ENCODE results near the gene ANOS1.
A peak's percentile ranks its signal among the peaks of the same experiment; 100 is the strongest.
"Not testable (repeated sequence)": the region's sequence is repeated elsewhere in the genome, so short reads cannot be mapped to it uniquely, and the experiment has no call there.

ANOS1 gene, protein sequence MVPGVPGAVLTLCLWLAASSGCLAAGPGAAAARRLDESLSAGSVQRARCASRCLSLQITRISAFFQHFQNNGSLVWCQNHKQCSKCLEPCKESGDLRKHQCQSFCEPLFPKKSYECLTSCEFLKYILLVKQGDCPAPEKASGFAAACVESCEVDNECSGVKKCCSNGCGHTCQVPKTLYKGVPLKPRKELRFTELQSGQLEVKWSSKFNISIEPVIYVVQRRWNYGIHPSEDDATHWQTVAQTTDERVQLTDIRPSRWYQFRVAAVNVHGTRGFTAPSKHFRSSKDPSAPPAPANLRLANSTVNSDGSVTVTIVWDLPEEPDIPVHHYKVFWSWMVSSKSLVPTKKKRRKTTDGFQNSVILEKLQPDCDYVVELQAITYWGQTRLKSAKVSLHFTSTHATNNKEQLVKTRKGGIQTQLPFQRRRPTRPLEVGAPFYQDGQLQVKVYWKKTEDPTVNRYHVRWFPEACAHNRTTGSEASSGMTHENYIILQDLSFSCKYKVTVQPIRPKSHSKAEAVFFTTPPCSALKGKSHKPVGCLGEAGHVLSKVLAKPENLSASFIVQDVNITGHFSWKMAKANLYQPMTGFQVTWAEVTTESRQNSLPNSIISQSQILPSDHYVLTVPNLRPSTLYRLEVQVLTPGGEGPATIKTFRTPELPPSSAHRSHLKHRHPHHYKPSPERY

DNA sequence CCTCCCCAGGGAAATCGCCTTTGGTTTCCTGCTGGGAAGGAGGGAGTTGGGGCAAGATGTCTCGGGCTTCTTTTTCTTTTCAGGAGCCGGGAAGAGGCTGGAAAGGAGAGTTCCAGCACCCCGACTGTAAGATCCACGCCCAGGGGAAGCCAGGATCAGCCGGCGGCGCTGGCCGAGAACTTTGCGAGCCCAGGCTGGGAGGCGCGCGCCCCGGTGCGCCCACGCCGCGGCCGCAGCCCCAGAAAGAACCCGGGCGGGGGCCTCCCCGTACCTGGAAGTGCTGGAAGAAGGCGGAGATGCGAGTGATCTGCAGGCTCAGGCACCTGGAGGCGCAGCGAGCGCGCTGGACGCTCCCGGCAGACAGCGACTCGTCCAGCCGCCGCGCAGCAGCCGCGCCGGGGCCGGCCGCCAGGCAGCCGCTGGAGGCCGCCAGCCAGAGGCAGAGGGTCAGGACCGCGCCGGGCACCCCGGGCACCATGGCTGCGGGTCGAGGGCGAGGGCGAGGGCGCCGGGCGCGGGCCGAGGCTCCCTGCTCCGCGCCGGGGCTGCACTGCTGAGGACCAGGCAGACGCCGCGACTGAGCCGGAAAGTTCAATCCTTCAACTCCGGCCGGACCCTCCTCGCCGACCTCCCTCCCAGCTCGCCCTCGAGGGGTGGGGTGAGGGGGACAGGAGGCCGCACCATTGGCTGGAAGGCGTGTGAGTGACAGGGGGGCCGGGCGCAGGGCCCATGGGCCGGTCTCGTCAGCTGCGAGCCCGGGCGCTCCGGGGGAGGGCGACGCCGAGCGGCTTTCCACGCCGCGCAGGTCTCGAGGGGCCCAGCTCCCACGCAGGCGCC lies at the start of gene ANOS1:
Gene ANOS1 (minus strand): TSS at position 579 of the 837 bp plus-strand sequence. CDS start 101 bp downstream, at position 478.
- DNase-seq: peak; percentile 24 to 31

DNA sequence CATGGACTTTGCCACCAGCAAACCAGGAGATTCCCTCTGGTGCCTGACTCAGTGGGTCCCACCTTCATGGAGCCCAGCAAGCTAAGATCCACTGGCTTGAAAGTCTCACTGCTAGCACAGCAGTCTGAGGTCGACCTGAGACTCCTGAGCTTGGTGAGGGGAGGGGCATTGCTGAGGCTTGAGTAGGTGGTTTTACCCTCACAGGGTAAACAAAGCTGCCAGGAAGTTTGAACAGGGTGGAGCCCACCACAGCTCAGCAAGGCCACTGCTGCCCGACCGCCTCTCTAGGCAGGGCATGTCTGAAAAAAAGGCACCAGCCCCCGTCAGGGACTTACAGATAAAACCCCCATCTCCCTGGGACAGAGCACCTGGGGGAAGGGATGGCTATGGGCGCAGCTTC lies 41.2 kb upstream of the ANOS1 start:
- no peak for DNase-seq

DNA sequence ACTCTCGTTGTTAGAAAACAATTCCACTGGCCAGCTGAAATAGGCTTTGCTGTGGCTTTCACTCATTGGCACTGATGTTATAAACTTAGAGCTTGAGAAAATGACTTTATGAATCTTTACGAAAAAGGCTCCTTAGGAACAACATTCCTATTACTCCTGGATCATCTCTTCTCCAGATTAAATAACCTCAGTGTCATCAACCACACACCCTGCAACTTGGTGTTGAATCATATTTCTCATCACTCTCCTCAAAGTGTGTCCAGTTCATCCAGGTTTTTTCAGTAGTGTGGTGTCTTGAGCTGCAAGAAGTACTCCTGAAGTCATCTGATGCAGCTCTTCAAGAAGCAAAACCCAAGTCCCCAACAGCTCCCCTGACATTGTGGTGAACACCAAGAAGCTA lies 28.1 kb upstream of the ANOS1 start:
- no peak for DNase-seq

DNA sequence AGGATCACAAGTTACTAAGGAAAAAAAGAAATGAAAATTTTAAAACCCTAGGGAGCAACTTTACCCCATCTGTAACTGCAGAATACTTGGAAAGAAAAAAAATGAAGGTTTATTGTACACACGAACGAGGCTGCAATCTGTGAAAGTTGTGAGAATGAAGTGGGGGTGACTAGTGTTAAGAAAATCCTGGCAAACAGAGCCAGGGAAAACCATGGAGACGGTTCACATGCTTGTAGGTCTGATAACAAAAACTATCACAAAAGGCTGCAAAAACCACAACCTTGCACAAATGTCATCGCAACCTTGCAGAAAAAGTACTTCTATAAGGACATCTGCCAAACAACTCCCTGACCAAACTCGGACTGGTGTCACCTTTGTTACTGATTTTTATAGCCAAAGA lies 26.8 kb upstream of the ANOS1 start:
- not testable (repeated sequence) for DNase-seq

- DNase-seq: not testable (repeated sequence)
These were observed 25.9 kb upstream of the ANOS1 start for GRCh38 chrX:8757609-8758389.

DNA sequence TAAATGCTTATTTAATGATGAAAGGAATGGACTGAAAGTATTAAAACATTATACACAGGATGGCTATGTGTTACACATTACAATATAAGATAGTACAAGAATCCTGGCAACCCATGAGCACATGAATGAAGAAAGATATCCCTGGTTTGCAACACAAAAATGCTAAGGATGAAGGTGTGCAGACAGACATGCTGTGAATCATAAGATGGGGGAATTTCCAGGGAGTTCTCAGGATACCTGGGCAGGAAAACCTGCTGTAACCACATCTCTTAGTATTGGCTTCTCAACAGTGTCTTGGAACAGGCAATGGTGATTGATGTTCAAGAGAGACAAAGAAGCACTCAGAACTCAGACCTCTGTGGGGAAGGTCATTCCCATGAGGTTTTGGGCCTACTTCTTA lies 23.9 kb upstream of the ANOS1 start:
- no peak for DNase-seq

DNA sequence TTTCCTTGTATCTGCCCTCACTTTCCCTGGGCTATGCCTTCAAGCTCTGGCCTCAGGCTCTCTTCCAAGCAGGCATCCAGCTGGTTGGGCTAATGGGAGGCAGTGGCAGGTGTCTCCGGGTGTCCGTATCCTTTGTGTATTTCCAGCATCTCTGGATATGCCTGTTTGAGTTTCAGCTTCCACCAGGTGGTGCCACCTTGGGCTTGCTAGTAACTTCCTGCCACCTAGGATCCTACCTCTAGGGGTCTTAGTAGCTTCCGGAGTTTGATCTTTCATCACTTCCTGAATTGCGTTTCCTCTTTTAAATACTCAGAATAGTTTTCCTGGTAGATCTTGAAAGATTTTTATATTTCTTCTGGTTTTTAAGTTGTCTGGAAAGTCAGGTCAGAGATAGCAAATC lies 23.2 kb upstream of the ANOS1 start:
- peak in 1 of 2 experiments; percentile 1 for DNase-seq

- DNase-seq: no peak
These were observed 17.8 kb upstream of the ANOS1 start for GRCh38 chrX:8749697-8750096.

DNA sequence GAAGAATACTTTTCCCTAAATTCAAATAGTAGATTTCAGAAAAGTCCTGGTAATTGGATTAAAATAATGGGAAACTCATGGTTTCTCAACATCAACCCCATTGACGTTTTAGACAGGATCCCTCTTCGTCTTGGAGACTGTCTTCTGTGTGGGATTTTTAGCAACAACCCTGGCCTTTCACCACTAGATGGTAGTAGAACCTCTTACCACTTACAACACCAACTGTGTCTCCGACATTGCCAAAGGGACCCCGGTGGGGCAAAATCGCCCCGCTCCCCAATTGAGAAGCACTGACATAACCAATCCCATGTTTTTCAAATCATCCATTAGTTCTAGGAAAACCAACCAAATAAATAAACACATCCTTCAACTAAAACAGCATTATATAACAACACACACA lies 16.9 kb upstream of the ANOS1 start:
- DNase-seq: peak; percentile 13 to 37

DNA sequence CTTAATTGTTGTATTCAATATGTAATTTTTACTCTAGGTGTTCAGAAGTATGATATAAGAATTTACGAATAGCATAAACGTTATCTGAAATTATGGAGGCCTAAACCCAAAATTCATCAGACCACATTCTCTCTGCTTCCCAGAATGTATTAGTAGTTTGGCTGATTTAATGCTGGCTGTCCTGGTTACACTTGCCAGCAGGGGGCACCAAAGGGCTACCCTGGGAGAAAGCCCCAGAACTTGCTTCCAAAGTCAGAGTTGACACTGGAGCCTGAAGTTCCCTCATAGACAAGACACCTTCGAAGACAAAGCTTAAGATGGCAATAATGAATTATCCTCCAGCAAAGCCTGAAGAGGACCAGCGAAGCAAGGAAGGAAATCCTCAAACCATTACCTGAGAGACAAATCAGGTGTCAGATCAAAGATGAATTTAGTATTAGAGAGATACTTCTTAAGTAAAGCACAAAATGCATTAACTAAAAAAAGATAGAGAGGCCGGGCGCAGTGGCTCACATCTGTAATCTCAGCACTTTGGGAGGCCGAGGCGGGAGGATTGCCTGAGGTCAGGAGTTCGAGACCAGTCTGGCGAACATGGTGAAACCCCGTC lies 11.3 kb upstream of the ANOS1 start:
- peak; percentile 22 to 39 for DNase-seq

DNA sequence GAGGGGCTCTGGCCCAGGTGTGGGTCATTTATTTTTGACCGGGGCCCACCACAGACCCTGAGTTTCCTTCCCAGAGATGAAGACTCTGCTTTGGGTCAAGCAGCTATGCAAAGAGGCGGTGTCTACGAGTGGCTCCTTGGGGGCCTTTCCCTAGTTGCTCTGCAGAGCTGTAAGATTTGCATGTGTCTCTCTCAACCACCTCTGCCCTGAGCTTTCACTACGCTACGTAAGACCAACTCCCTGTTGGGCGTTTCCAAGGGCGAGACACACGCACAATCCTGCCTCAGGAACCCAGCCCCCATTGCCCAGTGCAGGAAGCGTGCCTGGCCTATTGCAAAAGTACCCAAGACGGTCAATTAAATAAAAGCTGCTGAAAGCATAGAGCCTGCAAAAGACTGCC lies 10.0 kb upstream of the ANOS1 start:
- DNase-seq: no peak

DNA sequence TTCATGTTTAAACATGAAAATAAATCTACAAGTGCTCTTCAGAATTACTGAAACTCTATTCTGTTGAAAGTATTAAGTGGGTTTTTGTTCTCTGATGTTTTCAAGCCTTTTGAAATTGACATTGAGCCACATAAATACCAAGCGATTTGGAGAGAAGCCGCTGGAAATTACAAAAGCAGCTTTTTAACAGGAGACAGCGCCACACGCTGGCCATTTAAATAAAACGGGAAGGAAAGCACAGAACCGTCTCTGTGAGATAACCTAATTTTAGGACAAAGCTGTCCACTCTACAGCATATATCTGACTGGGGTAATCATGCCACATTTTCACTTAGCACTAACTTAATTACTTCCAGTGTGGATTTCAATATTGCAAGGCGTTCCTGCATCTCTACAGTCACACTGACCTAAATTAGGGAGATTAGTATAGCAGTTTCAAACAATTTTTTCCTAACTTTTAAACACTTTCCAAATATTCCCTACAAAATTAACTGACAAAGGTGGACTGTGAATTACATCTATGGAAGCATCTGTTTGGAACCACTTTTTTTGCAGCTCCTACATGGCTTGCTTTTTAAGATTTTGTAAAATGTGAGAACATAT lies 6.8 kb upstream of the ANOS1 start:
- DNase-seq: peak; percentile 25 to 55

DNA sequence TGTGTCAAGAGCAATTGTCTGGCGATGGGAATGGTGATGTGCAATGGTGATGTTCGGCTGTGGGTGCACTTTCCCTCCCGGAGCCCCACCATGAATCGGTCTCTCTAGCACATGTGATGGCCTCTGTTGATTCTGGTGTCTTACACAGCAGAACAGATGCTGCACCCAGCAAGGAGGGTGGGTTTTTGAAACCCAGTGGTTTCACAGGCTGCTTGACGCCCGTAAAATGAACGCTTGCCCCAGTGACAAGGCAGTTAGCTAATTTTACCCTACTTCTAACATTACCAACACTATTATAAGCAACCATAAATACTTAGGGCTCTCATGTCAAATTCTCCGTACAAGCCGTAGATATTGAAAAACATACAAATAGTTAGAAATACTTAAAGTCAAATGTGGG lies 5.9 kb upstream of the ANOS1 start:
- no peak for DNase-seq

DNA sequence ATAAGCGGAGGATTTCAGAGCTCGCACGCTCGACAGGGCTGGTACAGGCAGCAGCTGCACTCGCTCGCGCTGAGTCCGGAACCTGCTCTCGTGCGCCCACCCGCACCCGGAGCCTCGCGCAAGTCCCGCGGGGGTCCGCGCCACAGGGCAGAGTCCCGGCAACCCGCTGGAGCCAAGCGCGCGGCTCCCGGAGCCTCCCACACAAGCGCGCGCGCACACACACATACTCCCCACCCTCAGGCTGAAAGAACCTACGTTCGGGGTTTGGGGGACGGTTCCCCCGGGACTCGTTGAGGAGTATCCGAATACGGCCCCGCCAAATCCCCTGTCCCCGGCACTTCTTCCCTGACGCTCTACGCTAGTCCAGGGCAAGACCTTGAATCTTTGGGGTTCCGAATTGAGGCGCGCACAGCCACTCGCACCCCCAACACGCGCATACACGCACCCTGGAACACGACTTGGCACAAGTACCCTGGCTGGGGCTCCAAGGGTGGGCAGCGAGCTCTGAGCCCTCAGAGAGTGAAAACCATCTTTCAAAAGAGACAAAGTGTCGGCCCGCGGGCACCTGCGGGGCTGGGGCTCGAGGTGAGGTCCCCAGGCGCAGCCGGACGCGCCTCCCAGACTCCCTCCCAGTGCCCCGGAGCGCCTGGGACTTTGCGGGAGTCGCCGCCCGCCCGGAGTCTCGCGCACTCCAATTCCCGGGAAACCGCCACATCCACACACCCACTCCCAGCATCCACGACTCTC lies 952 bp downstream of the ANOS1 start:
- DNase-seq: no peak

DNA sequence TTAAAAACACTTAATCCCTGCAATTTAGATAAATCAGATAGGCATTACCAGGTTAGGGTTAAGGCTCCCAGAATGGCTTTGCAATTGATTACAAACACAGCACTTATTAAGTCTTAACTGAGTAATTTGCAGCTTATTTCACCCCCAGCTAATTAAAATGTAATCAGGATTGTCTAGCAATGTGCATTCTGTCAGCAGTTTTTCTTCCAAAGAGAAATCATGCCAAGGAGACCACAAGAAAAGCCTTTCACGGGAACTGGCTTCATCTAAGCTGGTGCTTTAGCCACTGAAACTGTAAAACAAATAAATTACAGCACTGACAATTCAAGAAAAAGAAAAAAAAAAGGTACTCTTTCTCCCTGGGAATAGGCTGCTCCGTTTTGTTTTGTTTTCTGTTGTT lies 2.1 kb downstream of the ANOS1 start:
- no peak for DNase-seq

- peak; percentile 26 to 34 for DNase-seq
These were observed 2.9 kb downstream of the ANOS1 start for GRCh38 chrX:8728932-8729535.

DNA sequence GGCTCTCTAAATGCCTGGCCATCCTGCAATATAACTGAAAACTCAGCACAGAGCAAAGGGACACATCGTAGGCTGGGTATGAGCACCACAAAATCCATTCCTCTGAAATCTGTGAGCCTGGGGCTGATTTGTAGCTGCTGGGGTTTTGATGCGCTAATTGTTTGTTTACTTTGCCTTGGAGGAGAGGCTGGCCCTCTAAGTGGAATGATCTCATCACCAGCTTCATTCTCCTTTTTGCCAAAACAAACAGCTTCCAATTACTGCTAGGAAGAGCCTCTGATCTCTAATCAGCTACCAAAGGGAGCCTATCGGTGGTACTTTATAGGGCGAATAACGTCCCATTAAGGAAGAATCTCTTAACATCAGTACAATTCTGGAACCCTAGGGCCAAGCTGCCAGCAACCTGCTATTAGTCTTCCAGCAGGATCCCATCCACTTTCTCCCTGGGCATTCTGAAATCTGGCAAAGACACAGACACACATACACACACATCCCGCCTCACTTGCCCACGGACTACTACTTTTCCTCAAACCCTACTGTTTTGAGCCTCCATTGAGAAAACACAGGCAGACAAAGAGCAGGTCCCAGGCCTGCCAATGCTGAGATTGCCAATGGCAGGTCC lies 5.8 kb downstream of the ANOS1 start:
- no peak for DNase-seq

DNA sequence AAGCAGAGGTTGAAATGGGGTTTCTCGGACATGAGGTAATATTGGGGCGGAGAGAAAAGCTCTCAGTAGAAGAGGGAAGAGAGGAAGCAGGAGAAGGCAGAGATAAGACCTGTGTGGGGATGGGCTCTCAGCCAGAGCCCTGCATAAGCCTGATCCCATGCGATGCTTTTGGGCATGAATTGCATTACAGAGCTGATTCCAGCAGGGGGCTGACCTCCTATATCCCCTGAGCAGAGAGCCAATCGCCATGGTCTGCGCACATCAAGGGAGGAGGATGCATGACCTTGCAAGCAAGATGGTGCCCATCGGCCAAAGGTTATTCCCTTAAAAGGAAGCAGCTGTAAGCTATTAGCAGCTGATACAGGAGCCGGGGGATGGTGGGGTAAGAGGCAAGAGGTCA lies 7.6 kb downstream of the ANOS1 start:
- peak in 1 of 2 experiments; percentile 1 for DNase-seq

GRCh38 chrX:8721536-8721935 lies 10.4 kb downstream of the ANOS1 start:
- no peak for DNase-seq

GRCh38 chrX:8720136-8720535 lies 11.8 kb downstream of the ANOS1 start:
- DNase-seq: no peak

Measured in Kasumi-1 (cell line).